Activated CD8-positive, alpha-beta T cell treated with anti-CD3 and anti-CD28 coated beads for 36 hours (primary cell): ENCODE results near the gene MYO3B. TPM values are rescaled to one million over a fixed set of nuclear protein-coding genes. Genes with fewer than 3 reads are reported as not detected.
A peak's percentile ranks its signal among the peaks of the same experiment; 100 is the strongest.

ENCODE experiments used
- ATAC-seq: fragments of 200-7000 bp; cut with Tn5 transposase; one replicate; pipeline ENCODE4 v1.10.0; 2021; ENCODE audit warnings: mild to moderate bottlenecking, moderate library complexity
- CTCF ChIA-PET: fragments of 350-600 bp; sonication (Branson Sonifier 250); formaldehyde crosslinking; loops from one replicate; lab custom pipeline; 2021; ENCODE audit warnings: antibody characterized with exemption; lab: Charles Lee
- POLR2A ChIA-PET: fragments of 350-600 bp; sonication (Branson Sonifier 250); formaldehyde crosslinking; loops from one replicate; lab custom pipeline; 2021; ENCODE audit warnings: antibody characterized with exemption; lab: Charles Lee
- DNase-seq: peaks from one replicate; pipeline ENCODE4 v3.0.0-alpha.2; 2020
- H3K27ac Mint-ChIP-seq: one replicate; pipeline ENCODE4 v1.8.0; 2021; ENCODE audit warnings: mild to moderate bottlenecking, mixed read lengths
- H3K27me3 Mint-ChIP-seq: one replicate; pipeline ENCODE4 v1.8.0; 2021; ENCODE audit warnings: mixed read lengths
- H3K36me3 Mint-ChIP-seq: one replicate; pipeline ENCODE4 v1.8.0; 2021; ENCODE audit warnings: low read depth, mixed read lengths
- H3K4me1 Mint-ChIP-seq: one replicate; pipeline ENCODE4 v1.8.0; 2021; ENCODE audit warnings: low read depth, mixed read lengths
- H3K4me3 Mint-ChIP-seq: one replicate; pipeline ENCODE4 v1.8.0; 2021; ENCODE audit warnings: mild to moderate bottlenecking, moderate library complexity, mixed read lengths
- H3K9me3 Mint-ChIP-seq: one replicate; pipeline ENCODE4 v1.8.0; 2021; ENCODE audit warnings: mixed read lengths
- intact Hi-C: fragments of 100-400 bp; cut with micrococcal nuclease; formaldehyde crosslinking; loops from one replicate; pipeline ENCODE4 v1.10.0; 2022
- total RNA-seq, 2 experiments: library from RNA; stranded (reverse); gene quantifications; one replicate each; pipeline ENCODE4 v1.2.3, GENCODE V29; 2021
- TF ChIP-seq, protein P1 (sequence below): fragments of 200-600 bp; IDR thresholded peaks from one replicate; pipeline ENCODE4 v1.8.0; 2022; ENCODE audit warnings: antibody characterized with exemption, mild to moderate bottlenecking

The MYO3B gene
- total RNA-seq, 2 experiments from 2014 or later = 0.09 to 0.20 TPM

DNA sequence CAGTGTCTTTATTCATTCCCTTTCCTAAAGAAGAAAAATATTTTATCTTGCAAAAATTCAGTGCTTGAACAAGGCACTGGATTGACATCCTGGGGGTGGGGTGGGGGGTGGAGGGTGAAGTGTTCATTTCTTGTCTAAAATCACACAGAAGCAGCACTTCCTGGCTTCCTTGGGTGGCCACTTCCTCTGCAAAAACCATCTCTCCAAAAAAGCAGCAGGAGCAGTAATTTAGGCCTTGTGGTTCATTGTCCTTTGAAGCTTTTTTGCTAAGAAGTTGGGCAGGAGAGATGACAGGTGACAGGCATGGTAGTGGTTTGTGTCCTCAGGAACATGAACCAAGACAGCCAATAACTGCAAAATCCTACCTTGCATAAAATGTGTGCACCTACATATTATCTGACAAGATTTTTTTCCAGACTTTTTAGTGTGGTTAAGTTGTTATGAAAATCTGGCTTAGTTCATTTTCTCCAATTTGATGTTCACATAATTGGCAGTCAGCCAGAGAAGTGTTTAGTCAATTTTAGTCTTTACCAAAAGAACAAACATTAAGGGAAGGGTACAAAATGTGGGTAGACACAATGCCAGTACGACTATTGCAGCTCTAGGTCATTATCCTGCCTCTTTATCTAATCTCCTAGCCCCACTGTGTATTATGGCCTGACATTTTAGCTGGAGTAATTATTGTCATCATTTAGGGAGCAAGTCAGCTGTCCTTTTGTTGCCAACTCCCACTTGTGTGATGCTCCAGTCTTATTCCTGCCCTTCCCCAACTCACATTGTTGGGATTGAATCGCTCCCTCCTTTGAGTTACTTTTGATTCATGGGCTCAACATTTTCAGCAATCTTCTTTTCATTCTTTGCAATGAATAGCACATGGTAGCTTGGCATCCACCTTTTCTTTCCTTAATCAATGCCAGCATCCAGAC, 177.2 kb downstream of the MYO3B start:
- intact Hi-C loops = no loop called here
- DNase-seq = peak; percentile 40
- ChIA-PET POLR2A (interaction anchor here (1.1 kb wide), 1 partner anchor 9 kb away, joined by 3 read pairs; no protein-coding TSS in a partner anchor), CTCF (interaction anchor here (1.1 to 1.9 kb wide), 5 partner anchors 8 to 457 kb away, joined by 3 to 6 read pairs (median 4); no protein-coding TSS in a partner anchor)
- Mint-ChIP-seq H3K9me3 (no peaks in the 10 kb centered on the region), H3K27ac (no peak overlapping the region), H3K4me3 (no peak overlapping the region), H3K36me3 (no peaks in the 10 kb centered on the region), H3K4me1 (peaks cover 17% of the 10 kb centered on the region), H3K27me3 (peaks cover 4% of the 10 kb centered on the region)
- TF ChIP-seq, protein P1, sequence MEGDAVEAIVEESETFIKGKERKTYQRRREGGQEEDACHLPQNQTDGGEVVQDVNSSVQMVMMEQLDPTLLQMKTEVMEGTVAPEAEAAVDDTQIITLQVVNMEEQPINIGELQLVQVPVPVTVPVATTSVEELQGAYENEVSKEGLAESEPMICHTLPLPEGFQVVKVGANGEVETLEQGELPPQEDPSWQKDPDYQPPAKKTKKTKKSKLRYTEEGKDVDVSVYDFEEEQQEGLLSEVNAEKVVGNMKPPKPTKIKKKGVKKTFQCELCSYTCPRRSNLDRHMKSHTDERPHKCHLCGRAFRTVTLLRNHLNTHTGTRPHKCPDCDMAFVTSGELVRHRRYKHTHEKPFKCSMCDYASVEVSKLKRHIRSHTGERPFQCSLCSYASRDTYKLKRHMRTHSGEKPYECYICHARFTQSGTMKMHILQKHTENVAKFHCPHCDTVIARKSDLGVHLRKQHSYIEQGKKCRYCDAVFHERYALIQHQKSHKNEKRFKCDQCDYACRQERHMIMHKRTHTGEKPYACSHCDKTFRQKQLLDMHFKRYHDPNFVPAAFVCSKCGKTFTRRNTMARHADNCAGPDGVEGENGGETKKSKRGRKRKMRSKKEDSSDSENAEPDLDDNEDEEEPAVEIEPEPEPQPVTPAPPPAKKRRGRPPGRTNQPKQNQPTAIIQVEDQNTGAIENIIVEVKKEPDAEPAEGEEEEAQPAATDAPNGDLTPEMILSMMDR = no peak
- ATAC-seq = peak; percentile 34

DNA sequence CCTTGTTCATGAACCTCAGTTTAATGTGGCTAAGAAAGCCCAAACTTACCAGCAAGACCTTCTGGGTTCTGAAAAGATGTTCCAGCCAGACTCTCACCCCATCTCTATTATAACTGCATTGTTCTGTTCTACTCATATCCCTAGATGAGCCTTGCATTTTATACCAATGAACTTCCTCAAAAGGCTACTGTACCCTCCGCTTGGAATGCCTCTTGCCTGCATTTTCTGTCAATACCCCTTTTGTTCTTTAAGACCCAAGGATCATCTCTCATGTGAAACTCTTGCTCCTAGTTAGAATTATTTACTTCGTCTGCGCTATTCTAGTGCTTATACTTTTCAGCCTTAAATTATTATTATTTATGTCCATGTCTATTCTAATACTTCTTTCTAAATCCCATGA, 181.5 kb downstream of the MYO3B start:
- H3K36me3 Mint-ChIP-seq = no peaks in the 10 kb centered on the region
- ATAC-seq (no peak), DNase-seq (no peak)
- H3K27ac Mint-ChIP-seq = no peak overlapping the region
- ChIA-PET POLR2A (no interaction called here), CTCF (interaction anchor here (1.3 kb wide), 1 partner anchor 455 kb away, joined by 3 read pairs; no protein-coding TSS in a partner anchor)
- H3K4me1 Mint-ChIP-seq = peaks cover 37% of the 10 kb centered on the region
- no peak overlapping the region for H3K4me3 Mint-ChIP-seq
- H3K27me3 Mint-ChIP-seq = peaks cover 1% of the 10 kb centered on the region
- H3K9me3 Mint-ChIP-seq = no peaks in the 10 kb centered on the region
- TF ChIP-seq, protein P1 = no peak
- intact Hi-C loops = no loop called here

DNA sequence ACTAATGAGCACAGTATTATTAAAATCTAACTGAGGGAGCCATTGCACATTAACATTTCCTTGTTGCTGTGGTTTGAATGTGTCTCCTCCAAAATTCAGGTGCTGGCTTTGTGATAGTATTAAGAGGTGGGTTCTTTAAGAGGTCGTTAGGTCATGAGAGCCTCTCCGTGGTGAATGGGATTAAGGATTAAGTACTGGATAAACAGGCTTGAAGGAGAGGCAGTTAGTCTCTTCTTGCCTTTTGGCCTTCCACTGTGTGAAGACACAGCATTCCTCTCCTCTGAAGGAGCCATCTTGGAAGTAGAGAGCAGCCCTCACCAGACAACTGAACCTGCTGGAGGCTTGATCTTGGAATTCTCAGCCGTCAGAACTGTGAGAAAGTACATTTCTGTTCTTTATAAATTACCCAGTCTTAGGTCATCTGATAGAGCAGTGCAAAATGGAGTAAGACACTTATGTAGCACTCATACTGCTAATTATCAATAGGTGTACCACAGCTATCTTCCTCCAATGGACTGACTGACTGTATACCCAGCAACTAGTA, 182.7 kb downstream of the MYO3B start:
- no peaks in the 10 kb centered on the region for H3K36me3 Mint-ChIP-seq
- no peak overlapping the region for H3K27ac Mint-ChIP-seq
- H3K27me3 Mint-ChIP-seq = peaks cover 11% of the 10 kb centered on the region
- H3K4me3 Mint-ChIP-seq = no peak overlapping the region
- H3K9me3 Mint-ChIP-seq = no peaks in the 10 kb centered on the region
- ATAC-seq = no peak
- no peak for DNase-seq
- ChIA-PET CTCF (interaction anchor here (0.8 to 6.3 kb wide), 24 partner anchors 10 to 513 kb away, joined by 3 to 67 read pairs (median 6); partner anchors contain the start of genes ERICH2 and GAD1), POLR2A (interaction anchor here (0.6 kb wide), 1 partner anchor 93 kb away, joined by 3 read pairs; no protein-coding TSS in a partner anchor)
- TF ChIP-seq, protein P1 = no peak
- peaks cover 25% of the 10 kb centered on the region for H3K4me1 Mint-ChIP-seq
- intact Hi-C loops = loop anchor here (2.0 kb wide), 1 partner anchor 454 kb away; no protein-coding TSS in a partner anchor

DNA sequence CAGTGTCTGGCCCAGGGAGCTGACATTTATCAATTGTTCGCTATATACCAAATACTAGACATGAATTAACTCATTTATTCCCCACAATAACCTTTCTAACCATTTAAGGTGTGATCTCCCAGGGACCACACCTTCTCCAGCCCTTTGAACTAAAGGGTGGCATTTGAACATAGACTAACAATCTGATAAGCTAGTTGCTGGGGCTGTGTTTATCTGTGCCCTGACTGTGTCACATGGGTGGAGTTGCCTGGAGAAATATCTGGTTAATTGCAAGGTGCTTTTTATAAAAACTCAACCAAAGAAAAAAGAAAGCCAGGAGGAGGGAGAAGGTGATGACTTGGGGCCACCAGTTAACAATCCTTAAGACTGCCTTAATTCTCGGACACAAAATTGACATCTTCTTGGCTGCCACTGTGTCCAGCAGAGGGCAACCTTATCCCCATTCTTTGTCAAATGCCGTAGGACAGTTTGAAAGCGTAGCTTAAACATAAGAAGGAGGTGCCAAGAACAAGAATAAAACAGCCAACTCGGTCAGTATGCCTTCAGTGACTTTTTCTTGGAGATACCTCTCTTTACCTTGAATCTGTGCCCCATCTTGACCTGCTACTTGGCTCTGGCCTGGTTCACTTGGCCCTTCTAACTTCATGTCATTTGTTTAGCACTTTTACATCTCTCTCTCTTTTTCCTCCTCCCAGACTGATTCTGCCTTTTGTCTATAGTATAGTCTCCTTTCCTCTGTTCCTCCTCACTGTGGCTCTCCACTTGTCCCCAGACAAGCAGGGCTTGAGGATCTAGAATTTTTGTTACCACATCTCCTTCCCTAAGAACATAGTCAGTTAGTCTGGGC, 183.4 kb downstream of the MYO3B start:
- no peaks in the 10 kb centered on the region for H3K9me3 Mint-ChIP-seq
- peak overlapping the region; percentile 53 for H3K27ac Mint-ChIP-seq
- peak; percentile 77 for DNase-seq
- H3K4me3 Mint-ChIP-seq = peak overlapping the region; percentile 20
- TF ChIP-seq, protein P1 = peak; percentile 66
- H3K27me3 Mint-ChIP-seq = peaks cover 13% of the 10 kb centered on the region
- peaks cover 25% of the 10 kb centered on the region for H3K4me1 Mint-ChIP-seq
- H3K36me3 Mint-ChIP-seq = no peaks in the 10 kb centered on the region
- ChIA-PET POLR2A (interaction anchor here (0.6 to 1.3 kb wide), 4 partner anchors 9 to 94 kb away, joined by 3 to 7 read pairs (median 4); no protein-coding TSS in a partner anchor), CTCF (interaction anchor here (0.8 to 6.3 kb wide), 30 partner anchors 10 to 512 kb away, joined by 3 to 67 read pairs (median 4); partner anchors contain the start of genes ERICH2 and GAD1)
- ATAC-seq = peak; percentile 59
- intact Hi-C loops = loop anchor here (2.0 kb wide), 1 partner anchor 453 kb away; no protein-coding TSS in a partner anchor
